HEK293 (cell line): ENCODE results near the gene HECTD3.

ENCODE experiments used
- CTCF ChIA-PET: fragments of 350-600 bp; formaldehyde crosslinking; extraction: SDS; loops from one replicate; lab custom pipeline; 2021; ENCODE audit warnings: antibody characterized with exemption; lab: Yijun Ruan, JAX
- POLR2A ChIA-PET: fragments of 300-600 bp; formaldehyde crosslinking; extraction: SDS; loops from one replicate; lab custom pipeline; 2020; ENCODE audit warnings: antibody characterized with exemption, inconsistent platforms; lab: Yijun Ruan, JAX
- H3K27ac ChIP-seq: fragments of 200-500 bp; sonication (Bioruptor generic); 2 replicates; pipeline ENCODE4 v1.5.1; 2014; ENCODE audit warnings: low read depth, low read length, control low read depth, inconsistent platforms; ENCODE audit errors: extremely low read depth
- H3K36me3 ChIP-seq, 2 experiments: fragments of 200-500 bp in 1 of 2; sonication (Bioruptor generic) in 1 of 2; 1 replicate in 1 of 2; 2 replicates in 1 of 2; pipeline ENCODE4 v1.5.1; 2014 to 2017; ENCODE audit warnings: inconsistent platforms in 2 of 2, low read length in 2 of 2; ENCODE audit not compliant: control insufficient read depth in 2 of 2, insufficient read depth in 1 of 2
- H3K4me1 ChIP-seq: fragments of 200-500 bp; sonication (Bioruptor generic); 2 replicates; pipeline ENCODE4 v1.5.1; 2014; ENCODE audit warnings: mild to moderate bottlenecking, low read length, inconsistent platforms; ENCODE audit not compliant: control insufficient read depth, insufficient read depth
- H3K4me3 ChIP-seq: 2 replicates; pipeline ENCODE4 v1.5.1; 2011; ENCODE audit warnings: low read depth, mild to moderate bottlenecking, control low read depth, low read length, moderate library complexity
- H3K9me3 ChIP-seq: fragments of 200-500 bp; sonication (Bioruptor generic); 2 replicates; pipeline ENCODE4 v1.5.1; 2014; ENCODE audit warnings: low read depth, low read length, inconsistent platforms; ENCODE audit not compliant: control insufficient read depth, insufficient read depth
- BCL11B ChIP-seq: fragments of 450-650 bp; formaldehyde crosslinking; IDR thresholded peaks from 2 replicates; pipeline ENCODE4 v1.5.1; 2016; ENCODE audit warnings: low read depth, missing biosample characterization, missing genetic modification characterization
- HIC1 ChIP-seq: fragments of 450-650 bp; formaldehyde crosslinking; IDR thresholded peaks from 2 replicates; pipeline ENCODE4 v1.5.1; 2016; ENCODE audit warnings: missing biosample characterization, missing genetic modification characterization
- KLF10 ChIP-seq: fragments of 450-650 bp; IDR thresholded peaks from 2 replicates; pipeline ENCODE4 v1.5.1; 2018; ENCODE audit warnings: missing biosample characterization, mild to moderate bottlenecking, missing genetic modification characterization
- KLF16 ChIP-seq: fragments of 450-650 bp; formaldehyde crosslinking; IDR thresholded peaks from 2 replicates; pipeline ENCODE4 v1.5.1; 2017; ENCODE audit warnings: missing biosample characterization, missing genetic modification characterization
- KLF8 ChIP-seq: fragments of 450-650 bp; formaldehyde crosslinking; IDR thresholded peaks from 2 replicates; pipeline ENCODE4 v1.5.1; 2016; ENCODE audit warnings: missing biosample characterization, missing genetic modification characterization
- OVOL3 ChIP-seq: fragments of 450-650 bp; formaldehyde crosslinking; IDR thresholded peaks from 2 replicates; pipeline ENCODE4 v1.5.1; 2016; ENCODE audit warnings: missing biosample characterization, missing genetic modification characterization
- SALL2 ChIP-seq: fragments of 450-650 bp; formaldehyde crosslinking; IDR thresholded peaks from 2 replicates; pipeline ENCODE4 v1.5.0; 2017; ENCODE audit warnings: missing biosample characterization, mild to moderate bottlenecking, missing genetic modification characterization, borderline replicate concordance
- SP2 ChIP-seq: fragments of 450-650 bp; formaldehyde crosslinking; IDR thresholded peaks from 2 replicates; pipeline ENCODE4 v1.5.1; 2016; ENCODE audit warnings: missing biosample characterization, missing genetic modification characterization
- WT1 ChIP-seq: fragments of 450-650 bp; formaldehyde crosslinking; IDR thresholded peaks from 2 replicates; pipeline ENCODE4 v1.5.1; 2016; ENCODE audit warnings: missing biosample characterization, missing genetic modification characterization
- ZNF266 ChIP-seq: fragments of 450-650 bp; formaldehyde crosslinking; IDR thresholded peaks from 2 replicates; pipeline ENCODE4 v1.5.1; 2016; ENCODE audit warnings: missing biosample characterization, missing genetic modification characterization, low read depth
- ZNF366 ChIP-seq: fragments of 450-650 bp; formaldehyde crosslinking; conservative IDR thresholded peaks from 2 replicates; pipeline ENCODE4 v1.5.1; 2016; ENCODE audit warnings: missing biosample characterization, missing genetic modification characterization
- ZNF416 ChIP-seq: fragments of 450-650 bp; formaldehyde crosslinking; IDR thresholded peaks from 2 replicates; pipeline ENCODE4 v1.5.1; 2016; ENCODE audit warnings: missing biosample characterization, missing genetic modification characterization
- ZNF48 ChIP-seq: fragments of 450-650 bp; formaldehyde crosslinking; IDR thresholded peaks from 2 replicates; pipeline ENCODE4 v1.5.1; 2016; ENCODE audit warnings: missing biosample characterization, missing genetic modification characterization
- ZNF488 ChIP-seq: fragments of 450-650 bp; formaldehyde crosslinking; IDR thresholded peaks from 2 replicates; pipeline ENCODE4 v1.5.1; 2016; ENCODE audit warnings: missing biosample characterization, missing genetic modification characterization
- ZNF518A ChIP-seq: fragments of 450-650 bp; formaldehyde crosslinking; conservative IDR thresholded peaks from 2 replicates; pipeline ENCODE4 v1.5.1; 2016; ENCODE audit warnings: low read depth, missing biosample characterization, missing genetic modification characterization
- ZNF530 ChIP-seq: fragments of 450-650 bp; formaldehyde crosslinking; IDR thresholded peaks from 2 replicates; pipeline ENCODE4 v1.5.1; 2016; ENCODE audit warnings: low read depth, missing biosample characterization, missing genetic modification characterization
- ZNF544 ChIP-seq: fragments of 450-650 bp; formaldehyde crosslinking; IDR thresholded peaks from 2 replicates; pipeline ENCODE4 v1.5.0; 2017; ENCODE audit warnings: missing biosample characterization, missing genetic modification characterization
- ZNF555 ChIP-seq: fragments of 450-650 bp; formaldehyde crosslinking; conservative IDR thresholded peaks from 2 replicates; pipeline ENCODE4 v1.5.1; 2017; ENCODE audit warnings: missing biosample characterization, mild to moderate bottlenecking, missing genetic modification characterization, inconsistent platforms
- ZNF561 ChIP-seq: fragments of 450-650 bp; IDR thresholded peaks from 2 replicates; pipeline ENCODE4 v1.5.1; 2018; ENCODE audit warnings: missing biosample characterization, missing genetic modification characterization, borderline replicate concordance
- ZNF596 ChIP-seq: fragments of 450-650 bp; IDR thresholded peaks from 2 replicates; pipeline ENCODE4 v1.5.0; 2018; ENCODE audit warnings: missing biosample characterization, mild to moderate bottlenecking, missing genetic modification characterization, moderate library complexity
- ZNF677 ChIP-seq: fragments of 450-650 bp; IDR thresholded peaks from 2 replicates; pipeline ENCODE4 v1.5.0; 2018; ENCODE audit warnings: missing biosample characterization, mild to moderate bottlenecking, missing genetic modification characterization, moderate library complexity
- ZNF792 ChIP-seq: fragments of 450-650 bp; formaldehyde crosslinking; IDR thresholded peaks from 2 replicates; pipeline ENCODE4 v1.5.1; 2016; ENCODE audit warnings: missing biosample characterization, missing genetic modification characterization

HECTD3 gene

GRCh38 chr1:45016767-45017166 is 5.6 kb upstream of the HECTD3 start:
- ChIA-PET POLR2A (interaction anchor here (0.6 kb wide), 1 partner anchor 287 kb away, joined by 5 read pairs; no protein-coding TSS in a partner anchor), CTCF (interaction anchor here (0.9 to 12.0 kb wide), 3 partner anchors 281 to 476 kb away, joined by 3 to 304 read pairs (median 6); no protein-coding TSS in a partner anchor)
- Histone ChIP-seq H3K27ac (no peak overlapping the region), H3K4me1 (no peaks in the 10 kb centered on the region), H3K4me3 (no peak overlapping the region), H3K36me3 (peaks cover 0 to 35% of the 10 kb centered on the region in 2 experiments; a peak in 1 of 3 replicates), H3K9me3 (no peaks in the 10 kb centered on the region)
- TF ChIP-seq BCL11B (tag by site-specific recombination) (no peak), WT1 (no peak), KLF8 (tag by site-specific recombination) (no peak), KLF10 (no peak), KLF16 (tag by site-specific recombination) (no peak), ZNF792 (no peak), ZNF561 (tag by site-specific recombination) (no peak), ZNF530 (tag by site-specific recombination) (no peak), ZNF544 (no peak)

GRCh38 chr1:45016090-45016697 is 5.1 kb upstream of the HECTD3 start:
- no peaks in the 10 kb centered on the region for H3K4me1 ChIP-seq
- H3K9me3 ChIP-seq: no peaks in the 10 kb centered on the region
- no peak overlapping the region for H3K27ac ChIP-seq
- CTCF ChIA-PET: interaction anchor here (0.8 to 12.0 kb wide), 5 partner anchors 16 to 477 kb away, joined by 3 to 304 read pairs (median 6); no protein-coding TSS in a partner anchor
- H3K4me3 ChIP-seq: no peak overlapping the region
- POLR2A ChIA-PET: interaction anchor here (0.6 kb wide), 2 partner anchors 172 to 227 kb away, joined by 3 to 4 read pairs; no protein-coding TSS in a partner anchor
- peaks cover 0 to 35% of the 10 kb centered on the region in 2 experiments; a peak in 1 of 3 replicates for H3K36me3 ChIP-seq
- TF ChIP-seq ZNF416: no peak
- no peak for TF ChIP-seq HIC1 (tag by site-specific recombination)
- no peak for TF ChIP-seq ZNF596 (tag by site-specific recombination)
- no peak for TF ChIP-seq ZNF555 (tag by site-specific recombination)
- no peak for TF ChIP-seq ZNF488 (tag by site-specific recombination)
- no peak for TF ChIP-seq SALL2
- TF ChIP-seq BCL11B (tag by site-specific recombination): no peak
- no peak for TF ChIP-seq OVOL3 (tag by site-specific recombination)
- no peak for TF ChIP-seq SP2 (tag by site-specific recombination)
- TF ChIP-seq ZNF677: no peak
- TF ChIP-seq, all 188 proteins: peak for 0

GRCh38 chr1:45015683-45016082 is 4.6 kb upstream of the HECTD3 start:
- H3K36me3 ChIP-seq: peaks cover 0 to 35% of the 10 kb centered on the region in 2 experiments; a peak in 1 of 3 replicates
- POLR2A ChIA-PET: interaction anchor here (0.6 kb wide), 2 partner anchors 171 to 226 kb away, joined by 3 to 4 read pairs; no protein-coding TSS in a partner anchor
- TF ChIP-seq ZNF266 (tag by site-specific recombination) (no peak), ZNF366 (tag by site-specific recombination) (no peak), ZNF48 (no peak), ZNF518A (tag by site-specific recombination) (no peak)

More at GRCh38 chr1:45015683-45016082, 4.6 kb upstream of the HECTD3 start:
- Histone ChIP-seq H3K4me1 (no peaks in the 10 kb centered on the region), H3K27ac (no peak overlapping the region), H3K9me3 (no peaks in the 10 kb centered on the region), H3K4me3 (no peak overlapping the region)
- CTCF ChIA-PET: interaction anchor here (0.8 to 12.0 kb wide), 3 partner anchors 17 to 282 kb away, joined by 3 to 304 read pairs (median 9); no protein-coding TSS in a partner anchor
